ENCODE measurements around the gene GLP1R. TPM values are rescaled to one million over a fixed set of nuclear protein-coding genes. Genes with fewer than 3 reads are reported as not detected.

Gene GLP1R
- total RNA-seq, 2 donors from 2014 or later: 0.15 TPM; not detected in 1

DNA sequence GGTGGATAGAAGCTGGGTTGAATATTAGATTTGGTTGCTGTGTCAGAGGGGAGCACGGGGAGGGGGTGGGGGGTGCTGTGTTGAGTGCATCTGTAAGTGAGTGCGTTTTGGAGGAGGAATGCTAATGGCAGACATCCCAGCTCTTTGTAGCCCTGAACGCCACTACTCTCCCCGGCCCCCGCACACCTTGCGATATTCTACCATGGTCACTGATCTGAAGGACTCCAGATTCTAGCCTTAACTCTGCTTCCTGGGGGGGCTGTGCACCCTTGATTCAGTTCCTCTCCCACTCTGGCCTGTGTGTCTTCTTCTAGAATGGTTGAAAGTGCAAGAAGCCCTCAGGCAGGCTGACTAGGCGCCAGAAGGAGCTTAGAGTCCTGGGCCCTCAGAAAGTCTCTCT is 7.1 kb downstream of the GLP1R start:
- peaks cover 40% of the 10 kb centered on the region for H3K27me3 ChIP-seq (ENCODE audit: control insufficient read depth, insufficient read depth, low read length, poor library complexity, severe bottlenecking)
- no peak overlapping the region for H3K27ac Mint-ChIP-seq
- no peak for DNase-seq
- H3K9ac ChIP-seq (ENCODE audit: extremely low read depth, low read length, poor library complexity, severe bottlenecking): no peak overlapping the region
- WGBS, 2 experiments (ENCODE audit: insufficient coverage in 1 of 2, insufficient read length in 1 of 2): 92 to 100% methylated on average over 5 to 7 of the region's 7 CpGs
- TF ChIP-seq, protein P1, sequence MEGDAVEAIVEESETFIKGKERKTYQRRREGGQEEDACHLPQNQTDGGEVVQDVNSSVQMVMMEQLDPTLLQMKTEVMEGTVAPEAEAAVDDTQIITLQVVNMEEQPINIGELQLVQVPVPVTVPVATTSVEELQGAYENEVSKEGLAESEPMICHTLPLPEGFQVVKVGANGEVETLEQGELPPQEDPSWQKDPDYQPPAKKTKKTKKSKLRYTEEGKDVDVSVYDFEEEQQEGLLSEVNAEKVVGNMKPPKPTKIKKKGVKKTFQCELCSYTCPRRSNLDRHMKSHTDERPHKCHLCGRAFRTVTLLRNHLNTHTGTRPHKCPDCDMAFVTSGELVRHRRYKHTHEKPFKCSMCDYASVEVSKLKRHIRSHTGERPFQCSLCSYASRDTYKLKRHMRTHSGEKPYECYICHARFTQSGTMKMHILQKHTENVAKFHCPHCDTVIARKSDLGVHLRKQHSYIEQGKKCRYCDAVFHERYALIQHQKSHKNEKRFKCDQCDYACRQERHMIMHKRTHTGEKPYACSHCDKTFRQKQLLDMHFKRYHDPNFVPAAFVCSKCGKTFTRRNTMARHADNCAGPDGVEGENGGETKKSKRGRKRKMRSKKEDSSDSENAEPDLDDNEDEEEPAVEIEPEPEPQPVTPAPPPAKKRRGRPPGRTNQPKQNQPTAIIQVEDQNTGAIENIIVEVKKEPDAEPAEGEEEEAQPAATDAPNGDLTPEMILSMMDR (conservative IDR thresholded peaks at IDR 0.05): no peak
- no peaks in the 10 kb centered on the region for H3K4me1 ChIP-seq (ENCODE audit: control insufficient read depth, insufficient read depth, low read length)
- no peaks in the 10 kb centered on the region for H3K36me3 Mint-ChIP-seq (ENCODE audit: low read depth)
- H3K4me1 Mint-ChIP-seq: peaks cover 11% of the 10 kb centered on the region
- no peaks in the 10 kb centered on the region for H3K9me3 Mint-ChIP-seq
- H3K36me3 ChIP-seq (ENCODE audit: control insufficient read depth, insufficient read depth, low read length): no peaks in the 10 kb centered on the region
- H3K27ac ChIP-seq (ENCODE audit: low read depth, low read length): no peak overlapping the region
- H3K4me3 Mint-ChIP-seq: no peak overlapping the region
- H3K9me3 ChIP-seq (ENCODE audit: control insufficient read depth, low read length): no peaks in the 10 kb centered on the region
- H3K27me3 Mint-ChIP-seq (ENCODE audit: insufficient read depth): peaks cover 58% of the 10 kb centered on the region
- H3K4me3 ChIP-seq (ENCODE audit: low read length): no peak overlapping the region

GRCh38 chr6:39056191-39056590 is 7.6 kb downstream of the GLP1R start:
- Histone ChIP-seq H3K4me3 (ENCODE audit: low read length) (no peak overlapping the region), H3K9me3 (ENCODE audit: control insufficient read depth, low read length) (no peaks in the 10 kb centered on the region), H3K4me1 (ENCODE audit: control insufficient read depth, insufficient read depth, low read length) (peaks cover 1% of the 10 kb centered on the region), H3K36me3 (ENCODE audit: control insufficient read depth, insufficient read depth, low read length) (no peaks in the 10 kb centered on the region), H3K27ac (ENCODE audit: low read depth, low read length) (no peak overlapping the region), H3K27me3 (ENCODE audit: control insufficient read depth, insufficient read depth, low read length, poor library complexity, severe bottlenecking) (peaks cover 39% of the 10 kb centered on the region), H3K9ac (ENCODE audit: extremely low read depth, low read length, poor library complexity, severe bottlenecking) (no peak overlapping the region)
- Mint-ChIP-seq H3K4me3 (no peak overlapping the region), H3K4me1 (peaks cover 16% of the 10 kb centered on the region), H3K27me3 (ENCODE audit: insufficient read depth) (peaks cover 58% of the 10 kb centered on the region), H3K36me3 (ENCODE audit: low read depth) (no peaks in the 10 kb centered on the region), H3K9me3 (no peaks in the 10 kb centered on the region), H3K27ac (no peak overlapping the region)
- WGBS, 2 experiments (ENCODE audit: insufficient coverage in 1 of 2, insufficient read length in 1 of 2): 85 to 96% methylated on average over 4 to 5 of the region's 5 CpGs
- DNase-seq: no peak
- TF ChIP-seq, protein P1 (conservative IDR thresholded peaks at IDR 0.05): no peak

DNA sequence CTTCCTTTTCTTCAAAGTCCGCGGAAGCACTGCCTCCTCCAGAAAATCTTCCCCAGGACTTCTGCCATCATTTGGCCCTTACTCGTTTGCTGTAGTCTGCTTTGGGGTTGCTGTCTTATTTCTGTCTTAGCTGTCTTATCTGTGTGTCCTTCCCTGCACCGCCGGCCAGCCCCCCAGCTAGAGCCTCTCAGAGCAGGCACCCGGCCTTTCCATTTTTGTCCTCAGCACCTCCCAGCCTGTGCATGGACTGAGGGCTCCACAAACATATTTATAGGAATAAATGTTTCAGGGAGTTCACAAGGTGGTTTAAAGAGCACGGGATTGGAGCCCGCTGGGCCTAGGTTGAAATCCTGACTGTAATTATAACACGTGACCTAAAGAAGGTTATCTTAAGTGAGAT is 8.1 kb downstream of the GLP1R start:
- H3K27ac Mint-ChIP-seq: no peak overlapping the region

More for the DNA sequence above, 8.1 kb downstream of the GLP1R start:
- WGBS, 2 experiments (ENCODE audit: insufficient coverage in 1 of 2, insufficient read length in 1 of 2): 90 to 97% methylated on average over 6 to 9 of the region's 9 CpGs
- peaks cover 35% of the 10 kb centered on the region for H3K27me3 ChIP-seq (ENCODE audit: control insufficient read depth, insufficient read depth, low read length, poor library complexity, severe bottlenecking)
- DNase-seq: no peak
- no peak overlapping the region for H3K27ac ChIP-seq (ENCODE audit: low read depth, low read length)
- Mint-ChIP-seq H3K4me1 (peaks cover 16% of the 10 kb centered on the region), H3K4me3 (no peak overlapping the region), H3K9me3 (no peaks in the 10 kb centered on the region), H3K36me3 (ENCODE audit: low read depth) (no peaks in the 10 kb centered on the region), H3K27me3 (ENCODE audit: insufficient read depth) (peaks cover 56% of the 10 kb centered on the region)
- no peak overlapping the region for H3K9ac ChIP-seq (ENCODE audit: extremely low read depth, low read length, poor library complexity, severe bottlenecking)
- no peaks in the 10 kb centered on the region for H3K9me3 ChIP-seq (ENCODE audit: control insufficient read depth, low read length)
- TF ChIP-seq, protein P1 (conservative IDR thresholded peaks at IDR 0.05): no peak
- no peak overlapping the region for H3K4me3 ChIP-seq (ENCODE audit: low read length)
- no peaks in the 10 kb centered on the region for H3K36me3 ChIP-seq (ENCODE audit: control insufficient read depth, insufficient read depth, low read length)
- peaks cover 6% of the 10 kb centered on the region for H3K4me1 ChIP-seq (ENCODE audit: control insufficient read depth, insufficient read depth, low read length)

All from endodermal cell (in vitro differentiated cells).